H9 (cell line): Measurements from ENCODE around the gene DEFB123. TPM values are rescaled to one million over a fixed set of nuclear protein-coding genes. Genes with fewer than 3 reads are reported as not detected.

Experiments used
- DNase-seq: peaks from one replicate; pipeline ENCODE4 v3.0.0-alpha.2; 2017
- H2AFZ ChIP-seq: one replicate; pipeline ENCODE4 v1.6.1; 2013; ENCODE audit warnings: mild to moderate bottlenecking, low read length, control low read depth, moderate library complexity
- H2AK5ac ChIP-seq: 2 replicates; pipeline ENCODE4 v1.6.1; 2013; ENCODE audit warnings: low read length, control low read depth, mixed read lengths; ENCODE audit not compliant: insufficient read length
- H2BK120ac ChIP-seq: one replicate; pipeline ENCODE4 v1.6.1; 2013; ENCODE audit warnings: low read depth, mild to moderate bottlenecking, low read length, control low read depth, inconsistent platforms; ENCODE audit not compliant: poor library complexity, severe bottlenecking
- H2BK12ac ChIP-seq: 2 replicates; pipeline ENCODE4 v1.6.1; 2013; ENCODE audit warnings: low read length, control low read depth, mixed read lengths, low read depth; ENCODE audit not compliant: insufficient read length
- H2BK15ac ChIP-seq: 2 replicates; pipeline ENCODE4 v1.6.1; 2013; ENCODE audit warnings: low read depth, low read length, control low read depth
- H2BK20ac ChIP-seq: one replicate; pipeline ENCODE4 v1.6.1; 2013; ENCODE audit warnings: low read depth, mild to moderate bottlenecking, low read length, control low read depth, inconsistent platforms; ENCODE audit not compliant: poor library complexity, severe bottlenecking
- H2BK5ac ChIP-seq: 2 replicates; pipeline ENCODE4 v1.6.1; 2013; ENCODE audit warnings: low read length, control low read depth, mixed read lengths; ENCODE audit not compliant: insufficient read length
- H3K14ac ChIP-seq: 2 replicates; pipeline ENCODE4 v1.6.1; 2013; ENCODE audit warnings: low read length, control low read depth; ENCODE audit not compliant: insufficient read depth
- H3K18ac ChIP-seq: 2 replicates; pipeline ENCODE4 v1.6.1; 2013; ENCODE audit warnings: low read depth, mild to moderate bottlenecking, mixed read lengths, low read length, control low read depth; ENCODE audit not compliant: insufficient read length
- H3K23ac ChIP-seq: 2 replicates; pipeline ENCODE4 v1.6.1; 2013; ENCODE audit warnings: low read length, control low read depth, mixed read lengths, low read depth; ENCODE audit not compliant: insufficient read length
- H3K23me2 ChIP-seq: 2 replicates; pipeline ENCODE4 v1.6.1; 2013; ENCODE audit warnings: low read depth, mild to moderate bottlenecking, mixed read lengths, low read length, control low read depth; ENCODE audit not compliant: insufficient read length, poor library complexity, severe bottlenecking
- H3K27ac ChIP-seq: 2 replicates; pipeline ENCODE4 v1.5.1; 2013; ENCODE audit warnings: low read length, control low read depth, mixed read lengths, low read depth; ENCODE audit not compliant: insufficient read length
- H3K27me3 ChIP-seq: 2 replicates; pipeline ENCODE4 v1.6.1; 2013; ENCODE audit warnings: low read length, control low read depth, inconsistent platforms; ENCODE audit not compliant: insufficient read depth
- H3K4ac ChIP-seq: 2 replicates; pipeline ENCODE4 v1.6.1; 2013; ENCODE audit warnings: low read depth, mild to moderate bottlenecking, control low read depth, inconsistent platforms, low read length, moderate library complexity
- H3K4me1 ChIP-seq: 2 replicates; pipeline ENCODE4 v1.6.1; 2013; ENCODE audit warnings: low read length, control low read depth, inconsistent platforms; ENCODE audit not compliant: insufficient read depth
- H3K4me2 ChIP-seq: 2 replicates; pipeline ENCODE4 v1.6.1; 2013; ENCODE audit warnings: low read length, control low read depth, mixed read lengths; ENCODE audit not compliant: insufficient read length, insufficient read depth
- H3K56ac ChIP-seq: 2 replicates; pipeline ENCODE4 v1.6.1; 2013; ENCODE audit warnings: low read depth, mild to moderate bottlenecking, mixed read lengths, low read length, control low read depth; ENCODE audit not compliant: insufficient read length
- H3K79me1 ChIP-seq: 2 replicates; pipeline ENCODE4 v1.6.1; 2013; ENCODE audit warnings: low read depth, mild to moderate bottlenecking, moderate library complexity, low read length, control low read depth, inconsistent platforms; ENCODE audit not compliant: insufficient read depth, poor library complexity, severe bottlenecking
- H3K79me2 ChIP-seq: 2 replicates; pipeline ENCODE4 v1.6.1; 2013; ENCODE audit warnings: low read length, control low read depth, inconsistent platforms; ENCODE audit not compliant: insufficient read depth
- H3K9ac ChIP-seq: 2 replicates; pipeline ENCODE4 v1.6.1; 2013; ENCODE audit warnings: low read length, control low read depth, mixed read lengths; ENCODE audit not compliant: insufficient read length; ENCODE audit errors: extremely low read depth
- H3K9me3 ChIP-seq: one replicate; pipeline ENCODE4 v1.6.1; 2013; ENCODE audit warnings: low read depth, low read length, inconsistent platforms; ENCODE audit not compliant: control insufficient read depth
- H3T11ph ChIP-seq: one replicate; pipeline ENCODE4 v1.6.1; 2013; ENCODE audit warnings: mild to moderate bottlenecking, low read length, control low read depth, inconsistent platforms
- H4K20me1 ChIP-seq: one replicate; pipeline ENCODE4 v1.6.1; 2013; ENCODE audit not compliant: control insufficient read depth, insufficient read length, insufficient read depth
- H4K5ac ChIP-seq: 2 replicates; pipeline ENCODE4 v1.6.1; 2013; ENCODE audit warnings: low read depth, mild to moderate bottlenecking, mixed read lengths, low read length, control low read depth; ENCODE audit not compliant: insufficient read length
- H4K8ac ChIP-seq: replicated peaks from 2 replicates; pipeline ENCODE4 v1.6.1; 2013; ENCODE audit warnings: low read length, control low read depth, mixed read lengths, low read depth; ENCODE audit not compliant: insufficient read length
- H4K91ac ChIP-seq: 2 replicates; pipeline ENCODE4 v1.6.1; 2013; ENCODE audit warnings: low read depth, mild to moderate bottlenecking, moderate library complexity, mixed read lengths, low read length, control low read depth; ENCODE audit not compliant: insufficient read length
- H3K27ac Mint-ChIP-seq, 3 experiments: 2 replicates in 2 of 3; 3 replicates in 1 of 3; pipeline ENCODE4 v1.8.0; 2020 to 2021; ENCODE audit warnings: mixed read lengths in 3 of 3, mild to moderate bottlenecking in 1 of 3, moderate library complexity in 1 of 3
- H3K27me3 Mint-ChIP-seq: 2 replicates; pipeline ENCODE4 v1.8.0; 2021; ENCODE audit warnings: low read depth, mild to moderate bottlenecking, moderate library complexity, mixed read lengths
- H3K36me3 Mint-ChIP-seq, 3 experiments: 2 replicates in 2 of 3; 3 replicates in 1 of 3; pipeline ENCODE4 v1.8.0; 2020 to 2021; ENCODE audit warnings: low read depth in 3 of 3, mixed read lengths in 3 of 3; ENCODE audit not compliant: insufficient read depth in 1 of 3
- H3K4me1 Mint-ChIP-seq, 2 experiments: 2 replicates each; pipeline ENCODE4 v1.8.0; 2020; ENCODE audit warnings: mixed read lengths in 2 of 2
- H3K4me3 Mint-ChIP-seq, 2 experiments: 2 replicates in 1 of 2; 3 replicates in 1 of 2; pipeline ENCODE4 v1.8.0; 2020 to 2021; ENCODE audit warnings: mild to moderate bottlenecking in 2 of 2, mixed read lengths in 2 of 2, moderate library complexity in 1 of 2
- H3K9me3 Mint-ChIP-seq, 2 experiments: 2 replicates in 1 of 2; 3 replicates in 1 of 2; pipeline ENCODE4 v1.8.0; 2020; ENCODE audit warnings: mild to moderate bottlenecking in 2 of 2, mixed read lengths in 2 of 2, moderate library complexity in 1 of 2
- CTCF ChIP-seq: fragments of 200-600 bp; sonication (generic); conservative IDR thresholded peaks from 3 replicates; pipeline ENCODE4 v1.8.0; 2021; ENCODE audit warnings: antibody characterized with exemption, mild to moderate bottlenecking
- WGBS: extraction: QIAGEN DNeasy Blood & Tissue Kit; methylation state at CpG from one replicate; pipeline ENCODE4 v1.1.7; 2013; ENCODE audit warnings: missing lambda C conversion rate, low lambda C conversion rate, mixed read lengths; ENCODE audit not compliant: insufficient read length; ENCODE audit errors: extremely low coverage; 5-methylcytosine and 5-hydroxymethylcytosine counted together
- total RNA-seq: library from RNA; stranded (reverse); gene quantifications from 2 replicates; pipeline ENCODE4 v1.2.1, GENCODE V29; 2021

The DEFB123 gene
- total RNA-seq, 1 experiment from 2014 or later = not detected

DNA sequence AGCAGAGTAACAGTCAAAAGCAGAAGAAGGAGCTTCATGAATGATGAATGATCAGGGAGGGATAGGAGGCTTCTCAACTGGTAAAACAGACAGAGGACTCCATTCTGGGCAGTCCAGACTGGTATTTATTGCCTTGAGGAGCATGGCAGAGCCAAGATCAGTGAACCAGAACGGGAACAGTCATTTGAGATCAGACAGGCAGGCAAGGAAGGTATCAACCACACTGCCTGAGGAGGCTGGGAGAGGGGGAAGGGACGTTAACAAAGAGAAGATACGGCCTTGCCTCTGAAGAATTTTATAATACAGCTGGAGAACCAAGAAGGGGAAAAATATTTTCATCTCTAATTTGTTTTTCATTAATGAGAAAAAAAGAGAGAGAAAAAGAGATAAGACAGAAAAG is 34.3 kb upstream of the DEFB123 start, which contains the start of gene DEFB121:
DEFB121 (minus strand) TSS at position 101 of the 400 bp plus-strand sequence; CDS start at position 38, 63 bp downstream.
- H3K9ac ChIP-seq = no peak within 1 kb of the TSS
- Mint-ChIP-seq H3K27ac (no peak within 1 kb of the TSS), H3K4me1 (no peaks in the 10 kb centered on the region), H3K27me3 (peaks cover 2% of the 10 kb centered on the region; the same call in 1 of the 2 replicates), H3K9me3 (peaks cover 39 to 44% of the 10 kb centered on the region in 2 experiments), H3K36me3 (peaks cover 0 to 28% (median 14%) of the 10 kb centered on the region in 3 experiments; a peak in 5 of 7 replicates), H3K4me3 (no peak within 1 kb of the TSS)
- no peaks in the 10 kb centered on the region for H3K4me1 ChIP-seq
- no peak within 1 kb of the TSS for H2BK15ac ChIP-seq
- H3K27me3 ChIP-seq = no peaks in the 10 kb centered on the region
- no peak for TF ChIP-seq CTCF
- H3T11ph ChIP-seq = no peak within 1 kb of the TSS
- no peak within 1 kb of the TSS for H3K4ac ChIP-seq
- H3K23ac ChIP-seq = no peak within 1 kb of the TSS
- H3K18ac ChIP-seq = no peak within 1 kb of the TSS
- DNase-seq = no peak
- H2BK12ac ChIP-seq = no peak within 1 kb of the TSS
- no peak within 1 kb of the TSS for H4K8ac ChIP-seq
- no peak within 1 kb of the TSS for H3K27ac ChIP-seq
- H2AFZ ChIP-seq = no peak within 1 kb of the TSS
- H3K9me3 ChIP-seq = peaks cover 99% of the 10 kb centered on the region
- no peak within 1 kb of the TSS for H4K91ac ChIP-seq
- H3K23me2 ChIP-seq = no peaks in the 10 kb centered on the region
- H2AK5ac ChIP-seq = no peak within 1 kb of the TSS
- H3K14ac ChIP-seq = no peak within 1 kb of the TSS
- H3K79me2 ChIP-seq = no peaks in the 10 kb centered on the region
- H4K20me1 ChIP-seq = no peaks in the 10 kb centered on the region
- no peak within 1 kb of the TSS for H3K56ac ChIP-seq
- H2BK120ac ChIP-seq = no peak within 1 kb of the TSS
- no peaks in the 10 kb centered on the region for H3K79me1 ChIP-seq
- no peak within 1 kb of the TSS for H2BK5ac ChIP-seq
- H4K5ac ChIP-seq = no peak within 1 kb of the TSS
- H2BK20ac ChIP-seq = no peak within 1 kb of the TSS
- no peak within 1 kb of the TSS for H3K4me2 ChIP-seq
- WGBS = no CpG with 5 or more reads among the region's 3 CpGs
